GM19035 (cell line): ENCODE data around the gene ANKRD1.

Experiments
- ATAC-seq: cut with Tn5 transposase; IDR thresholded peaks from one replicate; pipeline ENCODE4 v1.9.1; 2021; ENCODE audit not compliant: unreplicated experiment

ANKRD1 gene

GRCh38 chr10:90862908-90863514 is 57.9 kb downstream of the ANKRD1 start:
- no peak for ATAC-seq
